Ascending aorta (tissue), 2 donors: ENCODE results near the gene TEX19. TPM values are rescaled to one million over a fixed set of nuclear protein-coding genes. Genes with fewer than 3 reads are reported as not detected.
"Not testable (repeated sequence)": the region's sequence is repeated elsewhere in the genome, so short reads cannot be mapped to it uniquely, and the experiment has no call there.

Source experiments
- DNase-seq, 2 donors: peaks; one replicate each; pipeline ENCODE4 v3.0.0-alpha.2; 2019; ENCODE audit warnings: low spot score in 2 of 2
- H3K27ac ChIP-seq, 2 donors: fragments of 200-600 bp; sonication (generic); one replicate each; pipeline ENCODE4 v1.5.1; 2016 to 2017; ENCODE audit warnings: mild to moderate bottlenecking in 1 of 2
- H3K27me3 ChIP-seq: fragments of 200-600 bp; sonication (generic); one replicate; pipeline ENCODE4 v1.5.1; 2017
- H3K36me3 ChIP-seq, 2 donors: fragments of 200-600 bp; sonication (generic); one replicate each; pipeline ENCODE4 v1.5.1; 2016
- H3K4me1 ChIP-seq, 2 donors: fragments of 200-600 bp; sonication (generic); one replicate each; pipeline ENCODE4 v1.5.1; 2016 to 2017; ENCODE audit warnings: mild to moderate bottlenecking in 1 of 2
- H3K4me3 ChIP-seq, 2 donors: fragments of 200-600 bp; sonication (generic); one replicate each; pipeline ENCODE4 v1.5.1; 2016 to 2017; ENCODE audit warnings: mild to moderate bottlenecking in 1 of 2
- H3K9me3 ChIP-seq, 2 donors: fragments of 200-600 bp; sonication (generic); one replicate each; pipeline ENCODE4 v1.5.1; 2016
- intact Hi-C: fragments of 100-400 bp; cut with DNase I; formaldehyde crosslinking; loops from one replicate; pipeline ENCODE4 v1.15.1; 2023
- total RNA-seq: library from RNA; depleted of rRNA; stranded (reverse); fragments of >200 nt; gene quantifications from one replicate; pipeline ENCODE4 v1.1.0, GENCODE V29; 2016
- TF ChIP-seq, protein P1 (sequence below), 3 experiments: fragments of 200-600 bp in 2 of 3; fragments of 450-650 bp in 1 of 3; sonication (generic) in 2 of 3; IDR thresholded peaks; one replicate each; pipeline ENCODE4 v1.5.1; 2016 to 2019; ENCODE audit warnings: antibody characterized with exemption in 3 of 3, mild to moderate bottlenecking in 1 of 3, moderate library complexity in 1 of 3

The TEX19 gene
- total RNA-seq, 1 donor from 2014 or later = not detected

DNA sequence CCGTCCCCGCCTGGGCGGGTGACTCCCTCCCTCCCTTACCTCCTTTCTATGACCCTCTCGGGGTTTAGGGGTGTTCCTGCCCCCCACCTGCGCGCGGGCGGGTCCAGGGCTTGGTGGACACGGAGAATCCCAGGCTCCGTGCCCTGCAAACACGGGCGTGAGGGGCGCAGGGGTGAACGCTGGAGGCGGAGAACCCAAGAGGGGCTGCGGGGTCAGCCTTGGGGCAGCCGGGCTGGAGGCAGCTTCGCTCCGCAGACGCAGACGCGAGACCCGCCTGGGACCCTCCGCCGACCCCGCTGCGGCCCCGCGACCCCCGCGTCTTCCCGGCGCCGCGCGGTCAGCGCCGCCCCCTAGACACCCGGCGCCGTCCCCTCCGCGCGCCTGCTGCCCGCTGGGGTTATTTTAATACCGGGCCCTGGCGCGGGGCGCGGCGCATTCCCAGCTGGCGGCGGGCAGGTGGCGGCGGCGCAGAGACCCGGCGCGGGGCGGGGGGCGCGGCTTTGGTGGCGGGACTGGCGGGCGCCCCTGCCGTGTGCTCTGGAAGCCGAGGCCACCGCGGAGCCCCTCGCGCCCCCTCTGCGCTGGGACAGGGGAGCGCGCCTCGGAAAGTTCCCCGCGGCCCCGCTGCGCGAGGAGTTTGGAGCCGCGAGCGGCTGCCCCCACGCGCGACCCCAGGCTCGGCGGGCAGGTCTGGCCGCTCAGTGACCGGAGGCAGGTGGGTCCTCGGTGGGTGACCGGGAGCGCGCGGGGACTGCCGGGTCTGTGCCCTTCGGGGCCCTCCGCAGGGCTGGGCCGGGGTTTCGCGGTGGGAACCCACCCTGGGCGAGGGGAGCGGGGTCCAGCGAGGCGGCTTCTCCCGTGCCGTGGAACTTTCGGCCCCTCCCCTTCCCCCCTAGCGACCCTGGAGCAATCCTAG lies 12.5 kb downstream of the TEX19 start, which contains the start of gene UTS2R:
Gene UTS2R (plus strand): TSS at position 433 of the 916 bp plus-strand sequence. CDS start 2,560 bp downstream, outside the sequence.
- intact Hi-C loops = no loop called here

DNA sequence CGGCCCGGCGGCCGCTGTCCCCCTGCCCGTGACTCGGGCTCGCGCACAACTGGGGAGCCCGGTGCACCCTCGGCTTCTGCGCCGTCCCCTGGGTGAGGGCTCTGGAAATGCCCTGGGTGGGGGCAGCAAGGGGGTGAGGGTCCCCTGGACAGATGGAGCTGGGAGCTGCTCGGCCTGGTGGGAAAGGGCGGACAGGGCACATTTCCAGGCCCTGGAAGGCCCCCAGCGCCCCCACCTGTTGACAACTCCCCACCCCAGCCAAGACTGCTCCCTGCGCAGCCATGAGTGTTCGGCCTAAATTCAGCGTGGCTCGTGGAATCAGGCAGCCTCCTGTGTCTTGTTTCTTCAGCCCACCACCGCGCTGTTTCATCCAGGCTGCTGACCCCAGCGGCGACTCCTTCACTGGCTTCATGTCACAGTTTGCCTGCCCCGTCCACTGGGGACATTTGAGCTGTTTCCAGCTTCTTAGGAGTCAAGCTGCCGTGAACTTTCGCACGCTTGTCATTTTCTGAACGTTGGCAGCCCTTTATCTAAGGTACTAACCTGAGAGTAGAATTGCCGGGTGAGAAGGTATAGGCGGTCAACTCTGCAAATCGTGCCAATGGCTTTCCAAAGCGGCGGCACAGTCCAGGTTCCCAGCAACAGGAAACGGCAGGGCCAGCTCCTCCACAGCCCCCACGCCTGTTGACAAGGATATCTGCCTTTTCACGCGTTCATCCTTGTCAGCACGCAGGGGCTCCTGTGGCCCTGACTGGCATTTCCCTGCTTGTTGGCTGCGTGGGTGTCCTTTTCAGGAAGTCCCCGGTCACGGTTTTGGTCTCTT lies 13.4 kb downstream of the TEX19 start:
- H3K4me3 ChIP-seq = peak overlapping the region in 1 of 2 donors; percentile 32
- peaks cover 14% of the 10 kb centered on the region for H3K27me3 ChIP-seq
- TF ChIP-seq, protein P1, sequence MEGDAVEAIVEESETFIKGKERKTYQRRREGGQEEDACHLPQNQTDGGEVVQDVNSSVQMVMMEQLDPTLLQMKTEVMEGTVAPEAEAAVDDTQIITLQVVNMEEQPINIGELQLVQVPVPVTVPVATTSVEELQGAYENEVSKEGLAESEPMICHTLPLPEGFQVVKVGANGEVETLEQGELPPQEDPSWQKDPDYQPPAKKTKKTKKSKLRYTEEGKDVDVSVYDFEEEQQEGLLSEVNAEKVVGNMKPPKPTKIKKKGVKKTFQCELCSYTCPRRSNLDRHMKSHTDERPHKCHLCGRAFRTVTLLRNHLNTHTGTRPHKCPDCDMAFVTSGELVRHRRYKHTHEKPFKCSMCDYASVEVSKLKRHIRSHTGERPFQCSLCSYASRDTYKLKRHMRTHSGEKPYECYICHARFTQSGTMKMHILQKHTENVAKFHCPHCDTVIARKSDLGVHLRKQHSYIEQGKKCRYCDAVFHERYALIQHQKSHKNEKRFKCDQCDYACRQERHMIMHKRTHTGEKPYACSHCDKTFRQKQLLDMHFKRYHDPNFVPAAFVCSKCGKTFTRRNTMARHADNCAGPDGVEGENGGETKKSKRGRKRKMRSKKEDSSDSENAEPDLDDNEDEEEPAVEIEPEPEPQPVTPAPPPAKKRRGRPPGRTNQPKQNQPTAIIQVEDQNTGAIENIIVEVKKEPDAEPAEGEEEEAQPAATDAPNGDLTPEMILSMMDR (IDR thresholded peaks at IDR 0.05) = no peak
- H3K4me1 ChIP-seq = peaks cover 9 to 10% of the 10 kb centered on the region in 2 donors
- no peak for DNase-seq
- intact Hi-C loops = no loop called here
- H3K9me3 ChIP-seq = no peaks in the 10 kb centered on the region
- no peak overlapping the region for H3K27ac ChIP-seq
- no peaks in the 10 kb centered on the region for H3K36me3 ChIP-seq

More for the DNA sequence above, 12.5 kb downstream of the TEX19 start, which contains the start of gene UTS2R:
- Histone ChIP-seq H3K36me3 (no peaks in the 10 kb centered on the region), H3K9me3 (no peaks in the 10 kb centered on the region), H3K27me3 (peaks cover 14% of the 10 kb centered on the region), H3K4me1 (peaks cover 9 to 10% of the 10 kb centered on the region in 2 donors), H3K4me3 (peak within 1 kb of the TSS; percentile 32 to 52), H3K27ac (no peak within 1 kb of the TSS)
- TF ChIP-seq, protein P1 (IDR thresholded peaks at IDR 0.05) = no peak
- DNase-seq = no peak

DNA sequence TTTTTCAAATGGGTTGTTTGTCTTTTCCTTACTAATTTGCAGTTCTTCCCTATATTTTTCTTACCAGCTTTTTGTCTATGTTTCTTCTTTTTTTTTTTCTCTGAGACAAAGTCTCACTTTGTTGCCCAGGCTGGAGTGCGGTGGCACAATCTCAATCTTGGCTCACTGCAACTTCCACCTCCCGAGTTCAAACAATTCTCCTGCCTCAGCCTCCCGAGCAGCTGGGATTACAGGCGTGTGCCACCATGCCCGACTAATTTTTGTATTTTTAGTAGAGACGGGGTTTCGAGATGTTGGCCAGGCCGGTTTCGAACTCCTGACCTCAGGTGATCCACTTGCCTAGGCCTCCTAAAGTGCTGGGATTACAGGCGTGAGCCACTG lies 14.0 kb downstream of the TEX19 start:
- DNase-seq, intact Hi-C loops, H3K9me3 ChIP-seq, H3K27ac ChIP-seq, H3K4me1 ChIP-seq, H3K36me3 ChIP-seq, H3K4me3 ChIP-seq: not testable (repeated sequence)
- peaks cover 14% of the 10 kb centered on the region for H3K27me3 ChIP-seq

DNA sequence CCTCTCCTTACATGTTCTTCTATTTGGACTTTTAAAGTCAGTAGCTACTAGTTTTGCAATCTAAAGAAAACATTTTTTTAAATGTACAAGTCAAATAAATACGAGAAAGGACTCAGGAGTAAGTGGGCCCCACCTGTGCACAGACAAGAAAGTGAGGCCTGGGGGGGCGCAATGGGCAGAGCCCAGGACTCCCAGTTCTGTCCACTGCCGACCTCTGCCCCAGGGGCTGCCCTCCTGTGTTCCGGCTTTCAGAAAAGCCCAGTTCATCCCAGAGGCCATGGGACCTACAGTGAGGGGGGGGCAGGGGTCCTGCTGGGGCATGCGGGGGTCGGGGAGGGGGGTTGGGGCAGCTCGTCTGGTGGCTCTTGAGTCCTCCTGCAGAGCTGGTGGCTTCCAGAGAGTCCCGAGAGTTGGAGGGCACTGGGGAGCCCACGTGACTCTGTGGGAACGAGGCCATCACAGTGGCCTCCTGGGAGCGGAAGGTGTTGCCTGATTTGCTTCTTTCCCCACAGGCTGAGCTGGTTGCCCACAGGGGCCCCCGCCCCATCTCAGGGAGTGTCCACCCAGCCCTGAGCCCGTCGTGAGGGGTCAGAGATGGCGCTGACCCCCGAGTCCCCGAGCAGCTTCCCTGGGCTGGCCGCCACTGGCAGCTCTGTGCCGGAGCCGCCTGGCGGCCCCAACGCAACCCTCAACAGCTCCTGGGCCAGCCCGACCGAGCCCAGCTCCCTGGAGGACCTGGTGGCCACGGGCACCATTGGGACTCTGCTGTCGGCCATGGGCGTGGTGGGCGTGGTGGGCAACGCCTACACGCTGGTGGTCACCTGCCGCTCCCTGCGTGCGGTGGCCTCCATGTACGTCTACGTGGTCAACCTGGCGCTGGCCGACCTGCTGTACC lies 14.9 kb downstream of the TEX19 start:
- DNase-seq = no peak
- TF ChIP-seq, protein P1 (IDR thresholded peaks at IDR 0.05) = no peak
- Histone ChIP-seq H3K36me3 (no peaks in the 10 kb centered on the region), H3K4me3 (no peak overlapping the region), H3K27ac (no peak overlapping the region), H3K4me1 (peaks cover 9 to 10% of the 10 kb centered on the region in 2 donors), H3K9me3 (no peaks in the 10 kb centered on the region), H3K27me3 (peaks cover 14% of the 10 kb centered on the region)
- intact Hi-C loops = no loop called here

DNA sequence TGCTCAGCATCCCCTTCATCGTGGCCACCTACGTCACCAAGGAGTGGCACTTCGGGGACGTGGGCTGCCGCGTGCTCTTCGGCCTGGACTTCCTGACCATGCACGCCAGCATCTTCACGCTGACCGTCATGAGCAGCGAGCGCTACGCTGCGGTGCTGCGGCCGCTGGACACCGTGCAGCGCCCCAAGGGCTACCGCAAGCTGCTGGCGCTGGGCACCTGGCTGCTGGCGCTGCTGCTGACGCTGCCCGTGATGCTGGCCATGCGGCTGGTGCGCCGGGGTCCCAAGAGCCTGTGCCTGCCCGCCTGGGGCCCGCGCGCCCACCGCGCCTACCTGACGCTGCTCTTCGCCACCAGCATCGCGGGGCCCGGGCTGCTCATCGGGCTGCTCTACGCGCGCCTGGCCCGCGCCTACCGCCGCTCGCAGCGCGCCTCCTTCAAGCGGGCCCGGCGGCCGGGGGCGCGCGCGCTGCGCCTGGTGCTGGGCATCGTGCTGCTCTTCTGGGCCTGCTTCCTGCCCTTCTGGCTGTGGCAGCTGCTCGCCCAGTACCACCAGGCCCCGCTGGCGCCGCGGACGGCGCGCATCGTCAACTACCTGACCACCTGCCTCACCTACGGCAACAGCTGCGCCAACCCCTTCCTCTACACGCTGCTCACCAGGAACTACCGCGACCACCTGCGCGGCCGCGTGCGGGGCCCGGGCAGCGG lies 15.7 kb downstream of the TEX19 start:
- Histone ChIP-seq H3K4me3 (no peak overlapping the region), H3K27ac (no peak overlapping the region), H3K9me3 (no peaks in the 10 kb centered on the region), H3K27me3 (peaks cover 14% of the 10 kb centered on the region), H3K36me3 (no peaks in the 10 kb centered on the region), H3K4me1 (peaks cover 9 to 10% of the 10 kb centered on the region in 2 donors)
- DNase-seq = no peak
- TF ChIP-seq, protein P1 (IDR thresholded peaks at IDR 0.05) = no peak
- intact Hi-C loops = no loop called here
